SK-N-SH (cell line): ENCODE results near the gene SCTR.

ENCODE experiments used
- CTCF ChIP-seq: fragments of 200-600 bp; sonication (generic); IDR thresholded peaks from 2 replicates; pipeline ENCODE4 v1.6.1; 2017; ENCODE audit warnings: antibody characterized with exemption, mild to moderate bottlenecking, moderate library complexity
- EZH2phosphoT487 ChIP-seq: fragments of 200-600 bp; sonication (generic); IDR thresholded peaks from 2 replicates; pipeline ENCODE4 v1.6.1; 2017; ENCODE audit warnings: low read depth, mixed run types, mild to moderate bottlenecking, antibody characterized with exemption, moderate library complexity, borderline replicate concordance
- SIN3A ChIP-seq: IDR thresholded peaks from 2 replicates; pipeline ENCODE4 v1.6.1; 2012; ENCODE audit warnings: low read depth, mild to moderate bottlenecking, low read length, moderate library complexity, borderline replicate concordance

GRCh38 chr2:119478188-119478977, 45.9 kb downstream of the SCTR start:
- no peak for TF ChIP-seq SIN3A
- no peak for TF ChIP-seq CTCF
- no peak for TF ChIP-seq EZH2phosphoT487
